CD14-positive monocyte (primary cell): ENCODE results near the gene TMA7B. TPM values are rescaled to one million over a fixed set of nuclear protein-coding genes. Genes with fewer than 3 reads are reported as not detected.

Experiments used
- DNase-seq, 3 donors: peaks; one replicate each; pipeline ENCODE4 v3.0.0-alpha.2; 2011 to 2022
- H2AFZ ChIP-seq: 2 replicates; pipeline ENCODE4 v1.6.0; 2012; ENCODE audit warnings: mild to moderate bottlenecking, low read depth, low read length, inconsistent platforms; ENCODE audit not compliant: insufficient read depth, poor library complexity, severe bottlenecking
- H3K27ac ChIP-seq, 2 donors: 1 replicate in 1 of 2; 2 replicates in 1 of 2; pipeline ENCODE4 v1.5.1; 2012 to 2013; ENCODE audit warnings: low read length in 2 of 2, control low read depth in 1 of 2, inconsistent platforms in 1 of 2, low read depth in 1 of 2, mild to moderate bottlenecking in 1 of 2
- H3K27me3 ChIP-seq, 2 donors: one replicate each; pipeline versions ENCODE4 v1.6.0 to v1.6.1; 2011 to 2013; ENCODE audit warnings: low read length in 2 of 2; ENCODE audit not compliant: control insufficient read depth in 2 of 2, insufficient read depth in 2 of 2
- H3K36me3 ChIP-seq, 2 donors: replicated peaks in 1 of 2; 1 replicate in 1 of 2; 2 replicates in 1 of 2; pipeline versions ENCODE4 v1.5.1 to v1.6.1; 2012 to 2013; ENCODE audit warnings: low read length in 2 of 2, control low read depth in 1 of 2, inconsistent platforms in 1 of 2, mild to moderate bottlenecking in 1 of 2; ENCODE audit not compliant: insufficient read depth in 2 of 2, control insufficient read depth in 1 of 2
- H3K4me1 ChIP-seq, 2 donors: 1 replicate in 1 of 2; 2 replicates in 1 of 2; pipeline versions ENCODE4 v1.5.1 to v1.6.1; 2012 to 2013; ENCODE audit warnings: low read length in 2 of 2, control low read depth in 1 of 2, inconsistent platforms in 1 of 2, mild to moderate bottlenecking in 1 of 2, moderate library complexity in 1 of 2; ENCODE audit not compliant: insufficient read depth in 2 of 2, control insufficient read depth in 1 of 2
- H3K4me2 ChIP-seq: replicated peaks from 2 replicates; pipeline ENCODE3; 2012; ENCODE audit warnings: low read length, moderate library complexity, mild to moderate bottlenecking; ENCODE audit not compliant: poor library complexity, severe bottlenecking; ENCODE audit errors: extremely low read depth
- H3K4me3 ChIP-seq, 3 experiments: fragments of 200-600 bp in 1 of 3; sonication (generic) in 1 of 3; replicated peaks in 1 of 3; 1 replicate in 2 of 3; 2 replicates in 1 of 3; pipeline ENCODE4 v1.5.1; 2011 to 2013; ENCODE audit warnings: low read length in 3 of 3, mild to moderate bottlenecking in 3 of 3, control low read depth in 2 of 3, low read depth in 2 of 3, inconsistent platforms in 1 of 3, moderate library complexity in 1 of 3
- H3K79me2 ChIP-seq: 2 replicates; pipeline ENCODE4 v1.6.0; 2012; ENCODE audit warnings: mild to moderate bottlenecking, control low read depth, inconsistent platforms, low read length, moderate library complexity; ENCODE audit not compliant: insufficient read depth
- H3K9ac ChIP-seq: 2 replicates; pipeline ENCODE4 v1.6.0; 2017; ENCODE audit warnings: low read length, mild to moderate bottlenecking; ENCODE audit not compliant: insufficient read depth, poor library complexity, severe bottlenecking
- H3K9me3 ChIP-seq, 2 donors: replicated peaks in 1 of 2; 1 replicate in 1 of 2; 2 replicates in 1 of 2; pipeline versions ENCODE4 v1.5.1 to v1.6.1; 2012 to 2013; ENCODE audit warnings: low read length in 2 of 2, control low read depth in 1 of 2; ENCODE audit not compliant: control insufficient read depth in 1 of 2, insufficient read depth in 1 of 2
- H4K20me1 ChIP-seq: 2 replicates; pipeline ENCODE4 v1.6.0; 2012; ENCODE audit warnings: mild to moderate bottlenecking, low read length, control low read depth, moderate library complexity; ENCODE audit not compliant: insufficient read depth
- H3K27ac Mint-ChIP-seq, 7 donors: one replicate each; pipeline ENCODE4 v1.8.0; 2020; ENCODE audit warnings: mild to moderate bottlenecking in 7 of 7, mixed read lengths in 7 of 7, moderate library complexity in 6 of 7, inconsistent platforms in 2 of 7
- H3K27me3 Mint-ChIP-seq, 3 donors: one replicate each; pipeline ENCODE4 v1.8.0; 2021 to 2022; ENCODE audit warnings: low read depth in 3 of 3, mild to moderate bottlenecking in 3 of 3, mixed read lengths in 3 of 3, moderate library complexity in 3 of 3, inconsistent platforms in 1 of 3
- H3K36me3 Mint-ChIP-seq, 2 donors: one replicate each; pipeline ENCODE4 v1.8.0; 2020; ENCODE audit warnings: mixed read lengths in 2 of 2, inconsistent platforms in 1 of 2, mild to moderate bottlenecking in 1 of 2
- H3K4me1 Mint-ChIP-seq: one replicate; pipeline ENCODE4 v1.8.0; 2020; ENCODE audit warnings: mild to moderate bottlenecking, mixed read lengths
- H3K4me3 Mint-ChIP-seq, 2 donors: one replicate each; pipeline ENCODE4 v1.8.0; 2020; ENCODE audit warnings: mild to moderate bottlenecking in 2 of 2, mixed read lengths in 2 of 2, moderate library complexity in 1 of 2
- H3K9me3 Mint-ChIP-seq, 7 donors: one replicate each; pipeline ENCODE4 v1.8.0; 2020 to 2022; ENCODE audit warnings: mixed read lengths in 7 of 7, mild to moderate bottlenecking in 6 of 7, moderate library complexity in 6 of 7, inconsistent platforms in 2 of 7
- WGBS: methylation state at CpG from one replicate; pipeline ENCODE4 v1.1.5; 2013; ENCODE audit warnings: missing lambda C conversion rate; ENCODE audit not compliant: insufficient coverage; 5-methylcytosine and 5-hydroxymethylcytosine counted together
- intact Hi-C, 2 donors: fragments of 100-400 bp; cut with micrococcal nuclease; formaldehyde crosslinking; loops; one replicate each; pipeline versions ENCODE4 v1.15.0 to v1.15.1; 2023
- polyA plus RNA-seq, 3 donors: library from polyadenylated mRNA; depleted of rRNA in 1 of 3; unstranded in 2 of 3; stranded (reverse) in 1 of 3; fragments of 300-500 nt in 2 of 3; fragments of >200 nt in 1 of 3; fragmentation: Illumina TruSeq in 2 of 3; gene quantifications; 1 replicate in 2 of 3; 2 replicates in 1 of 3; pipeline ENCODE4 v1.2.3, GENCODE V29; 2012 to 2021
- TF ChIP-seq, protein P1 (sequence below): fragments of 200-600 bp; IDR thresholded peaks from one replicate; pipeline ENCODE4 v1.8.0; 2022; ENCODE audit warnings: antibody characterized with exemption, mild to moderate bottlenecking

Gene TMA7B
- polyA plus RNA-seq, 3 donors: 0.13 TPM; not detected in 2

DNA sequence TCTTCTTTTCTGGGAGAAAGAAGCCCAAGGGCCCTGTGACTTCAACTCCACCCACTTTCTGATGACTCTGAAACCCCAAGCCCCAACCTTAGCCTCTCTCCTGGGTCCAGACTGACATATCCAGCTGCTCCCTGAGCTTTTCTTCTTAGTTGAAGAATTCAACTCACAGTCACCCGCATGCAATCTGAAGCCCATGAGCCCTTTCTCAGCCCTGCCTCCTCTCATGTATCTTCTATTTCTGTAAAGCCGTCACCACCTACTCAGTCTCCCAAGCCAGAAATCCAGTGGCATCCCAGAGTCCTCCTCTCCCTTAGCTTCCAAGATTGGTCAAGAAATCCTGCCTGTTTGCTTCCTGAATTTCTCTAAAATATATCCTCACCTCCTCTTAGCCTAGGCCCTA lies 7.1 kb upstream of the TMA7B start:
- Mint-ChIP-seq H3K36me3 (peaks cover 6 to 13% of the 10 kb centered on the region in 2 donors), H3K27me3 (peaks cover 62 to 81% (median 65%) of the 10 kb centered on the region in 3 donors)

DNA sequence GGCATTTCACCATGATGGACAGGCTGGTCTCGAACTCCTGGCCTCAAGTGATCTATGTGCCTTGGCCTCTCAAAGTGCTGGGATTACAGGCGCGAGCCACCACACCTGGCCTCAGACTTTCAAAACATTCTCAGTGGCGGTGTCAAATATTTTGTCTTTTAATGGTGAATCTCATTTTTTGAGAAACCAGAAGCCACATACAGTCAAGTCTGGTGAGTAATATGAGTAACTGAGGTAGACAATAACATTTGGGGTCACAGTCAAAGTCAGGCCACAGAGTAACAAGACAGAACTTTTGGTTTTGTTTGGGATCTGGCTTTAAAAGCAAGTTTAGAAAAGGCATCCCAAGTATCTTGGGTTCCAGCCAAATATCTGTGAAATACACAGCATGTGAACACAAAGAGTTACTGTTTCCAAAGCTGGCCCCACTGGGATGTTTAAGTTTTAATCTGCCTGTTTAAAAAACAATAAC lies 5.6 kb upstream of the TMA7B start:
- peaks cover 10 to 12% of the 10 kb centered on the region in 2 donors for H3K36me3 Mint-ChIP-seq
- Histone ChIP-seq H3K9ac (no peak overlapping the region), H3K4me2 (no peak overlapping the region), H3K79me2 (no peaks in the 10 kb centered on the region), H3K27me3 (peaks cover 33 to 77% of the 10 kb centered on the region in 2 donors), H3K4me1 (peaks cover 19 to 21% of the 10 kb centered on the region in 2 donors), H4K20me1 (no peaks in the 10 kb centered on the region), H3K27ac (no peak overlapping the region), H2AFZ (no peak overlapping the region), H3K36me3 (no peaks in the 10 kb centered on the region), H3K4me3 (no peak overlapping the region), H3K9me3 (no peaks in the 10 kb centered on the region)
- peaks cover 35% of the 10 kb centered on the region for H3K4me1 Mint-ChIP-seq
- H3K9me3 Mint-ChIP-seq: peaks cover 0 to 12% (median 6%) of the 10 kb centered on the region in 7 donors
- no peak overlapping the region for H3K27ac Mint-ChIP-seq
- DNase-seq: no peak
- TF ChIP-seq, protein P1, sequence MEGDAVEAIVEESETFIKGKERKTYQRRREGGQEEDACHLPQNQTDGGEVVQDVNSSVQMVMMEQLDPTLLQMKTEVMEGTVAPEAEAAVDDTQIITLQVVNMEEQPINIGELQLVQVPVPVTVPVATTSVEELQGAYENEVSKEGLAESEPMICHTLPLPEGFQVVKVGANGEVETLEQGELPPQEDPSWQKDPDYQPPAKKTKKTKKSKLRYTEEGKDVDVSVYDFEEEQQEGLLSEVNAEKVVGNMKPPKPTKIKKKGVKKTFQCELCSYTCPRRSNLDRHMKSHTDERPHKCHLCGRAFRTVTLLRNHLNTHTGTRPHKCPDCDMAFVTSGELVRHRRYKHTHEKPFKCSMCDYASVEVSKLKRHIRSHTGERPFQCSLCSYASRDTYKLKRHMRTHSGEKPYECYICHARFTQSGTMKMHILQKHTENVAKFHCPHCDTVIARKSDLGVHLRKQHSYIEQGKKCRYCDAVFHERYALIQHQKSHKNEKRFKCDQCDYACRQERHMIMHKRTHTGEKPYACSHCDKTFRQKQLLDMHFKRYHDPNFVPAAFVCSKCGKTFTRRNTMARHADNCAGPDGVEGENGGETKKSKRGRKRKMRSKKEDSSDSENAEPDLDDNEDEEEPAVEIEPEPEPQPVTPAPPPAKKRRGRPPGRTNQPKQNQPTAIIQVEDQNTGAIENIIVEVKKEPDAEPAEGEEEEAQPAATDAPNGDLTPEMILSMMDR: no peak
- peaks cover 69 to 86% (median 72%) of the 10 kb centered on the region in 3 donors for H3K27me3 Mint-ChIP-seq
- WGBS: 100% methylated on average over 1 of the region's 4 CpGs
- intact Hi-C loops: no loop called here
- peak overlapping the region in 1 of 2 donors; percentile 75 for H3K4me3 Mint-ChIP-seq

More for the DNA sequence above, 7.1 kb upstream of the TMA7B start:
- Histone ChIP-seq H4K20me1 (no peaks in the 10 kb centered on the region), H3K27me3 (peaks cover 36 to 73% of the 10 kb centered on the region in 2 donors), H3K9ac (no peak overlapping the region), H3K27ac (no peak overlapping the region), H2AFZ (no peak overlapping the region), H3K36me3 (no peaks in the 10 kb centered on the region), H3K4me1 (peaks cover 13% of the 10 kb centered on the region in 2 donors), H3K4me3 (no peak overlapping the region), H3K9me3 (no peaks in the 10 kb centered on the region), H3K4me2 (no peak overlapping the region), H3K79me2 (no peaks in the 10 kb centered on the region)
- H3K4me1 Mint-ChIP-seq: peaks cover 25% of the 10 kb centered on the region
- intact Hi-C loops: no loop called here
- TF ChIP-seq, protein P1: no peak
- H3K9me3 Mint-ChIP-seq: peaks cover 0 to 9% (median 3%) of the 10 kb centered on the region in 7 donors
- peak overlapping the region in 1 of 2 donors; percentile 51 for H3K4me3 Mint-ChIP-seq
- H3K27ac Mint-ChIP-seq: peak overlapping the region in 1 of 7 donors; percentile 5
- 96% methylated on average over 2 of the region's 2 CpGs for WGBS
- no peak for DNase-seq
